22Rv1 (cell line): ENCODE results near the gene SACM1L.

Experiments
- ZFX ChIP-seq: fragments of 450-650 bp; IDR thresholded peaks from 2 replicates; pipeline ENCODE4 v1.6.1; 2017; ENCODE audit warnings: antibody characterized with exemption, borderline replicate concordance
- TF ChIP-seq, protein P1 (sequence below): fragments of 450-650 bp; IDR thresholded peaks from 2 replicates; pipeline ENCODE4 v1.5.1; 2017; ENCODE audit warnings: mild to moderate bottlenecking

DNA sequence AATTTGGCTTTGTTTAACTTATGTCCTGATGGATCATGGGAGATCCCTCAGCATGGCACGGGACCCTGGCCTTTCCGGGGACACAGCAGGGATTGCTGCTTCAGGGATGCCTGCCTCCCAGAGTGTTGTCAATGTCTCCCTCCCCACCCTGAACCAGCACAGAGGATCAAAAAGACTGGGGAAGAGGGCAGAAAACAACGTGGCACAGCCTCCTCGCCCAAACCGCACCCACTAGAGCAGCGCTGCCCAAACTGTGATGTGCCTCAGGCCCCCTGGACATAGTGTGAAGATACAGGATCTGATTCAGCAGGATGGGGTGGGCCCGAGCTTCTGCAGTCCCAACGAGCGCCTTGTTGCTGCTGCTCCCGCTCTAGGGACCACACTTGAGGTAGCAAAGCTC is 72.6 kb downstream of the SACM1L start:
- TF ChIP-seq, protein P1, sequence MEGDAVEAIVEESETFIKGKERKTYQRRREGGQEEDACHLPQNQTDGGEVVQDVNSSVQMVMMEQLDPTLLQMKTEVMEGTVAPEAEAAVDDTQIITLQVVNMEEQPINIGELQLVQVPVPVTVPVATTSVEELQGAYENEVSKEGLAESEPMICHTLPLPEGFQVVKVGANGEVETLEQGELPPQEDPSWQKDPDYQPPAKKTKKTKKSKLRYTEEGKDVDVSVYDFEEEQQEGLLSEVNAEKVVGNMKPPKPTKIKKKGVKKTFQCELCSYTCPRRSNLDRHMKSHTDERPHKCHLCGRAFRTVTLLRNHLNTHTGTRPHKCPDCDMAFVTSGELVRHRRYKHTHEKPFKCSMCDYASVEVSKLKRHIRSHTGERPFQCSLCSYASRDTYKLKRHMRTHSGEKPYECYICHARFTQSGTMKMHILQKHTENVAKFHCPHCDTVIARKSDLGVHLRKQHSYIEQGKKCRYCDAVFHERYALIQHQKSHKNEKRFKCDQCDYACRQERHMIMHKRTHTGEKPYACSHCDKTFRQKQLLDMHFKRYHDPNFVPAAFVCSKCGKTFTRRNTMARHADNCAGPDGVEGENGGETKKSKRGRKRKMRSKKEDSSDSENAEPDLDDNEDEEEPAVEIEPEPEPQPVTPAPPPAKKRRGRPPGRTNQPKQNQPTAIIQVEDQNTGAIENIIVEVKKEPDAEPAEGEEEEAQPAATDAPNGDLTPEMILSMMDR = no peak
- TF ChIP-seq ZFX = no peak
